ENCODE results near the gene TKFC.
"Not testable (repeated sequence)": the region's sequence is repeated elsewhere in the genome, so short reads cannot be mapped to it uniquely, and the experiment has no call there.

Gene TKFC

DNA sequence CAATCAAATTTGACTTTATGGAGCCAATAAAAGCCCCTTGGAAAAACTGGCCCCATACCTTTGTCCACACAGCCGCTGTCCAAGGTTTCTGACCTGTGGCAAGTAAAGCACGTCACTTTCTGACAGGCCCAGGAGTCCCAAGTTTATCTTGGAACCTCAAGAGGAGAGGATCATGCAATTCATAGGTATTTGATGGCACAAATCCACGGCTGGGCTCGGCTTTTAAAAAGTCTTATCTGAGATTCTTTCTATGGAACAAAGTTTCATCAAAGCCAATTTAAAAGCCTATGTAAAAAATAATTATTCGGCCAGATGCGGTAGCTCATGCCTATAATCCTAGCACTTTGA lies 42.7 kb downstream of the TKFC start:
- DNase-seq (ENCODE audit: low read depth): no peak
- TF ChIP-seq, protein P1, sequence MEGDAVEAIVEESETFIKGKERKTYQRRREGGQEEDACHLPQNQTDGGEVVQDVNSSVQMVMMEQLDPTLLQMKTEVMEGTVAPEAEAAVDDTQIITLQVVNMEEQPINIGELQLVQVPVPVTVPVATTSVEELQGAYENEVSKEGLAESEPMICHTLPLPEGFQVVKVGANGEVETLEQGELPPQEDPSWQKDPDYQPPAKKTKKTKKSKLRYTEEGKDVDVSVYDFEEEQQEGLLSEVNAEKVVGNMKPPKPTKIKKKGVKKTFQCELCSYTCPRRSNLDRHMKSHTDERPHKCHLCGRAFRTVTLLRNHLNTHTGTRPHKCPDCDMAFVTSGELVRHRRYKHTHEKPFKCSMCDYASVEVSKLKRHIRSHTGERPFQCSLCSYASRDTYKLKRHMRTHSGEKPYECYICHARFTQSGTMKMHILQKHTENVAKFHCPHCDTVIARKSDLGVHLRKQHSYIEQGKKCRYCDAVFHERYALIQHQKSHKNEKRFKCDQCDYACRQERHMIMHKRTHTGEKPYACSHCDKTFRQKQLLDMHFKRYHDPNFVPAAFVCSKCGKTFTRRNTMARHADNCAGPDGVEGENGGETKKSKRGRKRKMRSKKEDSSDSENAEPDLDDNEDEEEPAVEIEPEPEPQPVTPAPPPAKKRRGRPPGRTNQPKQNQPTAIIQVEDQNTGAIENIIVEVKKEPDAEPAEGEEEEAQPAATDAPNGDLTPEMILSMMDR (IDR thresholded peaks at IDR 0.05; ENCODE audit: insufficient read depth, low read depth, low read length, missing control alignments): no peak
- H3K4me3 ChIP-seq (ENCODE audit: low read length): no peak overlapping the region

DNA sequence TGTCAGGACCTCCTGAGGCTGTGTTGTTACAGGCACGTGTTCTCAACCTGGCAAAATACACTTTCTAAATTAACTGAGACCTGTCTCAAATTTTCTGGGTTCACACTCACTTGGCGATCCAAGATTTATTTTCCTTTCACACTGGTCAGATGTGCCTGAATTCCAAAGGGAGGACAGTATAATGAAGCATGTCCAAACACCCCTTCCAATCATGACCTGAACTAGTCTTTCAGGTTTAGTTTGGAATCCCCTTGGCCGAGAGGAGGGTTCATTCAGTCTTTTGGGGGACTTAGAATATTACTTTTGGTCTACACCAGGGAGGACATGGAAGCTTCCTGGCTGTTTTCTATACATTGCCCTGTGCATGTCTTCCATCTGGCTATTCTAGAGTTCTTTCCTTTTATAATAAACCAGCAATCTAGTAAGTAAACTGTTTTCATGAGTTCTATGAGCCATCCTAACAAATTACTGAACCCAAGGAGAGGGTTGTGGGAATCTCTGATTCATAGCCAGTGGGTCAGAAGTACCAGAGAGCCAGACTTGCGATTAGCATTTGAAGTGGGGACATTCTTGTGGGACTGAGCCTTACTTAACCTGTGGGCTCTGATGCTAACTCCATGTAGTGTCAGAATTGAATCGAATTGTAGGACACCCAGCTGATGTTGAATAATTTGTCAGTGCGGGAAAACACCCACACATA lies 44.6 kb downstream of the TKFC start:
- TF ChIP-seq, protein P1 (IDR thresholded peaks at IDR 0.05; ENCODE audit: insufficient read depth, low read depth, low read length, missing control alignments): no peak
- no peak overlapping the region for H3K4me3 ChIP-seq (ENCODE audit: low read length)
- peak; percentile 55 for DNase-seq (ENCODE audit: low read depth)

DNA sequence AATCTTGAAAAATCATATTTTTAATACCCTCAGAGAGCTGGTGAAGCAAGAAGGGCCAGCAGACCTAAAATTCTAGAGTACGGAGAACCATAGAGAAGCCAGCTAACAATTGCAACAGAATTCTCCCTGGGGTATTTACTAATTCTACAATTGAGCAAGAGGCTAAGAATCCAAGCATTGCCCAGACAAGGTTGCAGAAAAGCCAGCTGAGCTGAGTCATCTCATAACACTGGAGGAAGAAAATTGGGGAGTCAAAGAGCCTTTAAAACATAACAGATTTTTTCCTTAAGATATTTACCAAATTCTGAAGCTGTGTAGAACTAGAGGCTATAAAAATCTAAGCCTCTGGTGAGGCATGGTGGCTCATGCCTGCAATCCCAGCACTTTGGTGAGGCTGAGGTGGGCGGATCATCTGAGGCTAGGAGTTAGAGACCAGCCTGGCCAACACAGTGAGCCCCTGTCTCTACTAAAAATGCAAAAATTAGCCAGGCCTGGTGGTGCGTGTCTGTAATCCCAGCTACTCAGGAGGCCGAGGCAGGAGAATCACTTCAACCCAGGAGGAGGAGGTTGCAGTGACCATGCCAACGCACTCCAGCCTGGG lies 45.8 kb downstream of the TKFC start:
- H3K4me3 ChIP-seq (ENCODE audit: low read length): no peak overlapping the region
- TF ChIP-seq, protein P1 (IDR thresholded peaks at IDR 0.05; ENCODE audit: insufficient read depth, low read depth, low read length, missing control alignments): no peak
- DNase-seq (ENCODE audit: low read depth): peak; percentile 95

DNA sequence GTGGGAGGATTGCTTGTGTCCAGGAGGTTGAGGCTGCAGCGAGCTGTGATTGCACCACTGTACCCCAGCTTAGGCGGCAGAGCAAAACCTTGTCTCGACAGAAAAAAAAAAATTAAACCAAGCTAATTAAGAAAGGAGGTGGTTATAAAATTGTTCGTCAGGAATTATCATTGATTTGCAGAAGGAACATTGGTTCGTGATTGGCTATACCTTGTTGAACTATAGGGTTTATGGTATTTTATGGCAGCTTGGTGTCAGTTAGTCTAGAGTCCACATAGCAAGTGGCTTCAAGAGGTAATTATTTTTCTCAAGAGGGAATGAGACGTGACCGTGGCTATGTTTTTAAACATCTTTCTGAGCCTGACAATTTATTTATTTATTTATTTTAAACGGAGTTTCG lies 47.9 kb downstream of the TKFC start:
- DNase-seq (ENCODE audit: low read depth): no peak
- TF ChIP-seq, protein P1 (IDR thresholded peaks at IDR 0.05; ENCODE audit: insufficient read depth, low read depth, low read length, missing control alignments): no peak

DNA sequence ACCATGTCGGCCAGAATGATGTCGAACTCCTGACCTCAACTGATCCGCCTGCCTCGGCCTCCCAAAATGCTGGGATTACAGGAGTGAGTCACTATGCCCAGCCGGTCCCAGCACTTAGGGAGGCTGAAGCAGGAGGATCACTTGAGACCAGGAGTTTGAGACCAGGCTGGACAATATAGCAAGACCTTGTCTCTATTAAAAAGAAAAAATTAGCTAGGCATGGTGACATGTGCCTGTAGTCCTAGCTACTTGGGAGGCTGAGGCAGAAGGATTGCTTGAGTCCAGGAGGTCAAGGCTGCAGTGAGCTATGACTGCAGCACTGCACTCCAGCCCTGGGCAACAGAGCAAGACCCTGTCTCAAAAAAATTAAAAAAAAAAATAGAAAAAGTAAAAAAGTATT lies 50.8 kb downstream of the TKFC start:
- H3K4me3 ChIP-seq (ENCODE audit: low read length); DNase-seq (ENCODE audit: low read depth): not testable (repeated sequence)

More for the DNA sequence above, 47.9 kb downstream of the TKFC start:
- no peak overlapping the region for H3K4me3 ChIP-seq (ENCODE audit: low read length)

DNA sequence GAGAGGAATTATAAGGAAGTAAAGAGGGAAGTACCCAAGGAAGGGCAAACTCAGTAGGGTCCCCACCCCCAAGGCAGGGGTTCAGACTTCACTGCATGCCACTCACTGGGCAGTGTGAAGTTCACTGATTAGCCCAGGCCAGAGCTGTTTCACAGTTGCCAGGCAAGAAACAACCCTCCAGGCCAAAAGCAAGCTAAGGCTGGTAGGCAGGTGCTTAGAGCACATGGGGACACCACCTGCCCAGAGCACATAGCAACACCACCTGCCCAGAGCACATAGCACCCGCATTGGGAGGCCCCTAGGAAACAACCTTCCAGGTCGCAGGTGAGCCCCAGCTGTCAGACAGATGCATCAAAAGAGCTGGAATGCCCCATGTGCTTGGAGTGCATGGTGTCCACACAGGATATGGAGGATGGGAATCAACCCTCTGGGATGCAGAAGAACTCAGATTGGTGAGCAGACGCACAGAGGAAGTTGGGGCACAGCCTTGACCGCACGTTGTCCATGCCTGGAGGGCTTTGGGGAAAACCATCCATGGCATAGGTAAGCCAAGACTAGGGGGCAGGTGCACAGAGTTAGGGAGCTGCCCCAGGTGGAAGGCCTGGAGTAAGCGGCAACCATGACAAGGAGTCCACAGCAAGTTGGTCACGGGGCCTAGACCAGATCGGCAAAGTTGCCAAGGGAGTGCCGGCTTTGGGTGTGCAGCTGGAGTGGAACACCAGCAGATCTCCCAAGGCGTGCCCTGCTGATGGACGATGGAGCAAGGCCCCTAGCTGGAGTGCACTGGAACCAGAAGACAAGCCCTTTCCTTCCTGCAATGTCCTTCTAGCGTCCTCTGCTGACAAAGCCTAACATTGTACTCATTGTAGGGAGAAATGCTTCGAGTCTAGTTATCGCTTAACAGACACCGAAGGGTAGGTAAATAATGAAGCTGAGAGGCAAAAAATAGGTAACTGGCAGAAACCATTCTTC lies 51.5 kb downstream of the TKFC start:
- TF ChIP-seq, protein P1 (IDR thresholded peaks at IDR 0.05; ENCODE audit: insufficient read depth, low read depth, low read length, missing control alignments): peak; percentile 48
- H3K4me3 ChIP-seq (ENCODE audit: low read length): no peak overlapping the region
- peak; percentile 60 for DNase-seq (ENCODE audit: low read depth)

DNA sequence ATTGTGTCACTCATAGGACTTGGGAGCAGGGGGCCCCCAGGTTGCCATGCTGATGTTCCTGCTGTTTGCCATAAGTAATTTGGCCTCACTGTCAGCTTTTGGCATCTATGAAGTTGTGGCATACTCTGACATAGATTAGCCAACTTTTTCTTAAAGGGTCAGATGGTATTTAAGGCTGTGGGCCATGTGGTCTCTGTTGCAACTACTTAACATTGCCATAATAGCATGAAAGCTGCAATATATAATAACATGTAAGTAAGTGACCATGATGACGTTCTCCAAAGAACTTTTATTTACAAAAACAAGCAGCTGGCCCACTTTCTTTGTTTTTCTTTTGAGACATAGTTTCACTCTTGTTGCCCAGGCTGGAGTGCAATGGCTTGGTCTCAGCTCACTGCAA lies 57.1 kb downstream of the TKFC start:
- TF ChIP-seq, protein P1 (IDR thresholded peaks at IDR 0.05; ENCODE audit: insufficient read depth, low read depth, low read length, missing control alignments): no peak
- no peak for DNase-seq (ENCODE audit: low read depth)
- no peak overlapping the region for H3K4me3 ChIP-seq (ENCODE audit: low read length)
